SH-SY5Y (cell line): ENCODE results near the gene SMARCA2.

Experiments used
- GATA2 ChIP-seq: IDR thresholded peaks from 2 replicates; pipeline ENCODE4 v1.6.1; 2011; ENCODE audit warnings: mild to moderate bottlenecking, low read depth, low read length
- GATA3 ChIP-seq: IDR thresholded peaks from 2 replicates; pipeline ENCODE4 v1.6.1; 2011; ENCODE audit warnings: low read depth, mild to moderate bottlenecking, low read length, moderate library complexity

DNA sequence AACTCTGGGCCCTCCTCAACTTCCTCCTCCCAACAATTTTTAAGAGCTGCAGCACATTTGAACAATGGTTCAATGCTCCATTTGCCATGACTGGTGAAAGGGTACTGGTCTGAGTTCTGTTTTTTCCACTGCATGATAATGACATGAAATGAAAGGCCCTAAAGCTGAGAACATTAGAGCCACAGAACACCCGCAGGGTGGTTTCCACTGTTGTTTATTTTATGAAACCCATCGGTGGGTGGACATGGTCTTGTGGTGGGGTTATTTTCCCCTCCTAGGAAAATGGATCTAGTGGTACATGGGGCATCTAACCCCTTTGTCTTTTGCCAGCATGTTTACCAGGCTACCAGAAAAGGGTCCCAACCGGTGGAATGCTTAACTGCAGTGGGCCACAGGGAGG, 71.8 kb downstream of the SMARCA2 start:
- TF ChIP-seq GATA2 (no peak), GATA3 (no peak)
